Activated T-helper 17 cell treated with anti-CD3 and anti-CD28 coated beads, Interleukin-2, amount 50 U/mL, for 72 hours (primary cell): ENCODE data around the gene C2orf68. TPM values are rescaled to one million over a fixed set of nuclear protein-coding genes. Genes with fewer than 3 reads are reported as not detected.
"Not testable (repeated sequence)": the region's sequence is repeated elsewhere in the genome, so short reads cannot be mapped to it uniquely, and the experiment has no call there.

Experiments
- ATAC-seq: fragments of 150-1000 bp; cut with Tn5 transposase; replicated peaks from 2 replicates; pipeline ENCODE4 v1.10.0; 2021; ENCODE audit warnings: mild to moderate bottlenecking, moderate library complexity
- H3K27ac Mint-ChIP-seq: one replicate; pipeline ENCODE4 v1.8.0; 2022; ENCODE audit warnings: mixed read lengths
- H3K27me3 Mint-ChIP-seq: one replicate; pipeline ENCODE4 v1.8.0; 2022; ENCODE audit warnings: mixed read lengths
- H3K36me3 Mint-ChIP-seq: one replicate; pipeline ENCODE4 v1.8.0; 2022; ENCODE audit warnings: low read depth, mild to moderate bottlenecking, mixed read lengths
- H3K4me1 Mint-ChIP-seq: one replicate; pipeline ENCODE4 v1.8.0; 2022; ENCODE audit warnings: mixed read lengths
- H3K4me3 Mint-ChIP-seq: one replicate; pipeline ENCODE4 v1.8.0; 2022; ENCODE audit warnings: mild to moderate bottlenecking, mixed read lengths
- H3K9me3 Mint-ChIP-seq: one replicate; pipeline ENCODE4 v1.8.0; 2022; ENCODE audit warnings: mixed read lengths
- total RNA-seq, 2 donors: library from RNA; stranded (reverse); gene quantifications; one replicate each; pipeline ENCODE4 v1.2.3, GENCODE V29; 2022

C2orf68 gene
- total RNA-seq, 2 donors from 2014 or later, result 21.6 to 32.5 TPM

DNA sequence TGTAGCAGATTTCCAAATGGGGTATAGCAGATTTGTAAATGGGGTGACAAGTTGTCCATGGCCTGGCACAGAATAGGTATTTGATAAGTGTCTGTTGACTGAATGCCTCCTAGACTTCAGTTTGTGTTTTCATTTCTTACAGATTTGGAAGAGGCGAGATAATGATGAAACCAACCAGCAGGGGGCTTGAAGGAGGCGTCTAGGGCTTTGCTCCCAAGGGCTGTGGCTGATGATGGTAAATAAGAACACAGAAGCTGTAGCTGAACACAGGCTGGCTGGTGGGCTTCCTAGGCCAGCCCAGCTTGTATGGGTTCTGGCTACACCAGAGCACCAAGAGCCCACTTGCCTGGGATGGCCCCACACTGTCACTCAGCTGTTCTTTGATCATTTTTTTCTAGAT is 36.8 kb upstream of the C2orf68 start:
- peaks cover 96% of the 10 kb centered on the region for H3K36me3 Mint-ChIP-seq
- no peak overlapping the region for H3K4me3 Mint-ChIP-seq
- H3K27ac Mint-ChIP-seq, result peak overlapping the region; percentile 68
- ATAC-seq, result no peak
- no peaks in the 10 kb centered on the region for H3K4me1 Mint-ChIP-seq
- no peaks in the 10 kb centered on the region for H3K9me3 Mint-ChIP-seq
- no peaks in the 10 kb centered on the region for H3K27me3 Mint-ChIP-seq

DNA sequence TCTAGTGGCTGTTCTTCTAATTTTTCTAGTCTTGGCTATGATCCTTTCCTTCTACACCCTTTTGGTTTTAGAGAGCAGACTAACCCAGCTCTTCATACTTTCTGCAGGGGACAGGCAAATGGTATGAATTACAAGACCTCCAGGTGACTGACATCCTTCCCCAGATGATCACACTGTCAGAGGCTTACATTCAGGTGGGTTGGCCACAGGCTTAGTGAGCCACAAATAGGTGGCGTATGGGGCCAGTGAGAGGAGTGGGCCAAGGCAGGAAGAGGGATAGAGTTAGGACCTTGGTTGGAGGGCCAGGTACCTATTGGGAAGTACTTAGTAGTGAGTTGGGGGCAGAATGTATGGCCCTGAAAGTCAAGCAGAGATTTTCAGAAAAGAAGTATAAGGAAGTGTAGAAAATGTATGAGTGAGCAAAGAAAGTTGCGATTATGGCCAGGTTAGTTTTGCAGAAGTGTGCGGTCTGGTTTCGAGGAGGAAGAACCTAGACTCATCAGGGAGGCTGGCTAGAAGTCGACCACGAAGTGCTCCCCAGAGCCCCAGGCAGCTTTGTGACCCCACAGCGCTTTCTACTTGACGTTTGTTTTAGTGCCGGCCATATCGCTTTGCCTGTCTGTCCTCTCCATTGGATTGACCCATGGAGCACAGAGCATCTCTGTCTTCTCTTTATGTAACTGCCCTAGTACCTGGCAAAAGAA is 36.1 kb upstream of the C2orf68 start:
- Mint-ChIP-seq H3K4me3 (no peak overlapping the region), H3K9me3 (no peaks in the 10 kb centered on the region), H3K36me3 (peaks cover 97% of the 10 kb centered on the region), H3K27ac (peak overlapping the region; percentile 68), H3K27me3 (no peaks in the 10 kb centered on the region), H3K4me1 (no peaks in the 10 kb centered on the region)
- ATAC-seq, result no peak

DNA sequence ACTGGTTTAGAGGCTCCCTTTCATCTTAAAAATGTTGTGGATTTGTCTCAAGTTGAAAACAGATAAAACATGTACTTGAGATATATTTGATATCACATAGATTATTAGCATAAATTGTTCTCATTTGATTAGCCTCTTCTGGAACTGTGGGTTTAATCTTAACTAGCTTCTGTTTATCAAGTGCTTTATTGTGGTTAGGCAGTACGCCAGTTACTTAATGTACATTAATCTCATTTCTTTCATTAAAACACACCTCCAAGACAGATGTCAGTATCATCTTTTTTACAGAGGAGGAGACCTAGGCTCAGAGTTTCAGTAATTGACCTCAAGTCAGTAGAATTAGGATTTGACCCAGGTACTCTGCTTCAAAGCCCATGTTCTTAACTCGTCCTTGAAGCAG is 34.3 kb upstream of the C2orf68 start:
- no peaks in the 10 kb centered on the region for H3K27me3 Mint-ChIP-seq
- H3K36me3 Mint-ChIP-seq, result peaks cover 97% of the 10 kb centered on the region
- H3K9me3 Mint-ChIP-seq, result no peaks in the 10 kb centered on the region
- H3K4me3 Mint-ChIP-seq, result no peak overlapping the region
- H3K27ac Mint-ChIP-seq, result no peak overlapping the region
- peaks cover 4% of the 10 kb centered on the region for H3K4me1 Mint-ChIP-seq
- ATAC-seq, result no peak

DNA sequence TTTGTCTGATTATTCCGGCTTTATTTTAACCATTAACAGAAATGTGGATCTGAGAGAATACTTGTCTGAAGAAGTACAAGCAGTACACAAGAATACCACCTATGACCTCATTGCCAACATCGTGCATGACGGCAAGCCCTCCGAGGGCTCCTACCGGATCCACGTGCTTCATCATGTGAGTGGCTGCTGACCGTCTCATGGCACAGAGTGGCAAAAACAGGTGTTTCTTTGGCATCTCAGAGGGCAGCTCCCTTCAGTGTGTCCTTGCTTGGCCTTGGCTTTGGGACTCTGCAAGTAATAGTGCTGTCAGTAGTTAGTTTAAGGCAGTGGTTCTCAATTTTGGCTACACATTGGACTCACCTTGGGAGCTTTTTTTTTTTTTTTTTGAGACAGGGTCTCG is 33.0 kb upstream of the C2orf68 start:
- Mint-ChIP-seq H3K27me3 (no peaks in the 10 kb centered on the region), H3K4me3 (no peak overlapping the region), H3K9me3 (no peaks in the 10 kb centered on the region), H3K27ac (no peak overlapping the region), H3K4me1 (peaks cover 4% of the 10 kb centered on the region), H3K36me3 (peaks cover 100% of the 10 kb centered on the region)
- ATAC-seq, result no peak

DNA sequence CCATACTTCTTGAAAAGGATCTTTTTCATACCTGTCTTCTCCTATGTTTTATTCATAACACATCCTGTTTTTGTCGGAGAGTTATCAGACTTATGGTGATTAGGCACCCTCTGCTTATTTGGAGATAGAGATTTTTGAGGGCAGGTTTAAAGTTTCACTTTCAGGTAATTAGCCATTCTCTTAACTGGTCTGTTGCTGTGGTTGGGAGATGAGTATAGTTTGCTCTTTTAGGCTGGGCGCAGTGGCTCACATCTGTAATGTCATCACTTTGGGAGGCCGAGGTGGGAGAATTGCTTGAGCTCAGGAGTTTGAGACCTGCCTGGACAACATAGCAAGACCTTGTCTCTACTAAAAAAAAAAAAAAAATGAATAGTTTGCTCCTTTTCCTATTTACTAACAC is 30.9 kb upstream of the C2orf68 start:
- H3K36me3 Mint-ChIP-seq, result peaks cover 100% of the 10 kb centered on the region
- H3K4me1 Mint-ChIP-seq, result peaks cover 4% of the 10 kb centered on the region
- peak overlapping the region; percentile 75 for H3K27ac Mint-ChIP-seq
- H3K9me3 Mint-ChIP-seq, result no peaks in the 10 kb centered on the region
- ATAC-seq, result peak; percentile 98
- peak overlapping the region; percentile 34 for H3K4me3 Mint-ChIP-seq
- no peaks in the 10 kb centered on the region for H3K27me3 Mint-ChIP-seq

DNA sequence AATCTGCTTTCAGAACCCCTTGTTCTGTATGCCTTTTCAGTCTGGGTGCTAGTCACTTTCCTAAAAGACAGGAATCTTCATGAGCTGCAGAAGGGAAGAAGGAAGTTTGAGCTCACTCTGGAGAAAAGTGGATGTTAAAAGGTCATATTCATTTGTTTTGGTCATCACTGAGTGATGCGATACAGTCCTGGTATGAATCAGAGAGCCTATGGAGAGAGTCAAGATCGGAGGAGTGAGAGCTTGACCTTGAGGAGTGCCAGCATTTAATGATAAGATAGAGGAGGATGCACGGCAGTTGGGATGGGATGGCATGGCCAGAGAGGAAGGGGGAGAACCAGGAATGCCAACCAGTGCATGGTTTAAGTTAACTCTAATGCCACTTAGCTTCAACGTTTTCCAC is 23.8 kb upstream of the C2orf68 start:
- Mint-ChIP-seq H3K27me3 (no peaks in the 10 kb centered on the region), H3K36me3 (peaks cover 100% of the 10 kb centered on the region), H3K4me1 (peaks cover 6% of the 10 kb centered on the region), H3K9me3 (no peaks in the 10 kb centered on the region), H3K4me3 (no peak overlapping the region), H3K27ac (peak overlapping the region; percentile 3)
- ATAC-seq, result no peak

DNA sequence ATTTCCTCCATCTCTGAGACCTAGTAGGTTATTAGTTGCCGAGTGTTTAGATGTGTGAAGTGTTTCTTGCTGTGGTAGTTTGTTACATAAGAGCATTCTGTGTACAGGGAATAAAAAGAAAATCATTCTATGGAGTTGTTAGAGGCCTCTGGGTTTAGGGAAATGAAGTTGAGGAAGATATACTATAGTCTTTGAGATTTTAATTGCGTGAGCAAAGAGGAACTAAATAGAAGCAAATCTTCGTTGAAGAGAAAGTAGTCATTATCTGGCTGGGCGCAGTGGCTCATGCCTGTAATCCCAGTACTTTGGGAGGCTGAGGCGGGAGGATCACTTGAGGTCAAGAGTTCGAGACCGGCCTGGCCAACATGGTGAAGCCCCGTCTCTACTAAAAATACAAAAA is 23.1 kb upstream of the C2orf68 start:
- peaks cover 6% of the 10 kb centered on the region for H3K4me1 Mint-ChIP-seq
- H3K9me3 Mint-ChIP-seq, result no peaks in the 10 kb centered on the region
- no peak for ATAC-seq
- H3K27me3 Mint-ChIP-seq, result no peaks in the 10 kb centered on the region
- peaks cover 100% of the 10 kb centered on the region for H3K36me3 Mint-ChIP-seq
- peak overlapping the region; percentile 0 for H3K27ac Mint-ChIP-seq
- H3K4me3 Mint-ChIP-seq, result no peak overlapping the region

DNA sequence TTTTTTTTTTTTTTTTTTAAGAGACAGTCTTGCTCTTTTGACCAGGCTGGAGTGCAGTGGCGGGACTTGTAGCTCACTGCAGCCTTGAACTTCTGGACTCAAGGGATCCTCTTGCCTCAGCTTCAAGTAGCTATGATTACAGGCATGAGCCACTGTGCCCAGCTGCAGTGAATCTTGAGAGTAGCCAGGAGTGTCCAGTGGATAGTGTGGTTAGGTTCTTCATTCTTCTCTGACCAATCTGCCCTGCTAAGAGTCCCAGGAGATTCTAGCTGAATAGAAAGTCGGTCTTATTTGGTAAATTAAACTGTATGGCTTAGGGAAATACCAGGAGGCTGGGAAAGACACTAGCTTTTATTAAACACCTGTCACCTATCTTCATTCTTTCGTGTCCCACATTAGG is 19.4 kb upstream of the C2orf68 start:
- no peak for ATAC-seq
- Mint-ChIP-seq H3K4me1 (no peaks in the 10 kb centered on the region), H3K4me3 (no peak overlapping the region), H3K9me3 (no peaks in the 10 kb centered on the region), H3K36me3 (peaks cover 100% of the 10 kb centered on the region), H3K27ac (no peak overlapping the region), H3K27me3 (no peaks in the 10 kb centered on the region)

DNA sequence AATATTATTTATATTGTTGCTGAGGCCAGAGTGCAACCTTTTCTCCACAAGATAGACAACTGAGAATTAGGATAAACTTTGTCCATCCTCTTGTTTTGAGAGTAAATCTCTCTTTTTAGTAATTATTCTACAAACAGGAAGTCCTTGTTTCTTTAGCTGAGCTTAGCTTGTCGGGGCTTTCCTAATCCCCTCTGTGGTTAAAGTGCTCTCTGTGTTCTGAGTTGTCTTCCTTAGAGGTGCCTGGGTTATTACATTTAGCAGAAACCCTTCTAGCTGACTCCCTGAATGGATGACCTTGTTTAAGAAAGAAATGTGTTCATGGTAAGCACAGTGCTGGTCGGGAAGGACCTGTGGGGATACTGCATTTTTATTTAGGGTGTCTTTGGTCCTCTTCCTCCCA is 16.8 kb upstream of the C2orf68 start:
- Mint-ChIP-seq H3K27ac (peak overlapping the region; percentile 72), H3K27me3 (no peaks in the 10 kb centered on the region), H3K4me3 (peak overlapping the region; percentile 6), H3K9me3 (no peaks in the 10 kb centered on the region), H3K36me3 (peaks cover 100% of the 10 kb centered on the region), H3K4me1 (no peaks in the 10 kb centered on the region)
- ATAC-seq, result peak; percentile 84

DNA sequence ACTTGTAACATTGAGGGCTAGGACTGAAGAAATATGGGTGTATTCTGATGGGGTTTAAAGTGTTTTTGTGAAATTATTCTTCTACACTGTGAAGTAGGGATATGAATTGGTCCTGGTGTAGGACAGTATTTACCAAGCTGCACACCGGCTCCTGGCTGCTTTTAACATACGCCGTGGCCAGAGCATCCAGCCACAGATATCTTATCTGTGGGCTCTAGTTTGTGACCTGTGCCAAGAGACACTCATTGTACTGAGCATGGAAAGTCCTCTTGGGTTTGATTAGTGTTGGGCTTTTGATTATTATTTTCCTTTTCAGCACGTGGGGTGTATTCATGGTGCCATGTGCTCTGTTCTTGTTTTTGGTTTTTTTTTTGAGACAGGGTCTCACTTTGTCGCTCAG is 12.1 kb upstream of the C2orf68 start:
- H3K27me3 Mint-ChIP-seq, result no peaks in the 10 kb centered on the region
- no peak overlapping the region for H3K4me3 Mint-ChIP-seq

DNA sequence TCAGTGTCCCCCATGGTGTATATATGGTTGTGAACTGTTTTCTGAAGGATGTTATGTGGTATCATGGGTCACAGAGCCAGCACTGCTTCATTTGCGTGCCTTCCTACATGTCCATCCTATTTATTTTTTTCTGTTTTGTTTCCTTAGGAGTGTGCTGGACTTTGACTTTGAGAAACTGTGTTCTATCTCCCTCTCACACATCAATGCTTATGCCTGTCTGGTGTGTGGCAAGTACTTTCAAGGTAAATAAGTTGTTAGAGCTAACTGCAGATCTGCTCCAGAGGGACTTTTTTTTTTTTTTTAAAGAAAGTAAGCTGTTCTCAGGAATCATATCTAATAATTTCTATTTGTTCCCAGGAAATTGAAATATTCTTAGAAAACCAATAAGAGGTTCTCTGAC is 9.5 kb upstream of the C2orf68 start:
- H3K27me3 Mint-ChIP-seq, result no peaks in the 10 kb centered on the region
- no peaks in the 10 kb centered on the region for H3K9me3 Mint-ChIP-seq
- no peak overlapping the region for H3K4me3 Mint-ChIP-seq
- no peak overlapping the region for H3K27ac Mint-ChIP-seq
- H3K36me3 Mint-ChIP-seq, result peaks cover 85% of the 10 kb centered on the region
- peaks cover 9% of the 10 kb centered on the region for H3K4me1 Mint-ChIP-seq
- ATAC-seq, result no peak

More for the DNA sequence above, 12.1 kb upstream of the C2orf68 start:
- H3K36me3 Mint-ChIP-seq, result peaks cover 95% of the 10 kb centered on the region
- H3K9me3 Mint-ChIP-seq, result no peaks in the 10 kb centered on the region
- peaks cover 7% of the 10 kb centered on the region for H3K4me1 Mint-ChIP-seq
- no peak overlapping the region for H3K27ac Mint-ChIP-seq
- ATAC-seq, result no peak

DNA sequence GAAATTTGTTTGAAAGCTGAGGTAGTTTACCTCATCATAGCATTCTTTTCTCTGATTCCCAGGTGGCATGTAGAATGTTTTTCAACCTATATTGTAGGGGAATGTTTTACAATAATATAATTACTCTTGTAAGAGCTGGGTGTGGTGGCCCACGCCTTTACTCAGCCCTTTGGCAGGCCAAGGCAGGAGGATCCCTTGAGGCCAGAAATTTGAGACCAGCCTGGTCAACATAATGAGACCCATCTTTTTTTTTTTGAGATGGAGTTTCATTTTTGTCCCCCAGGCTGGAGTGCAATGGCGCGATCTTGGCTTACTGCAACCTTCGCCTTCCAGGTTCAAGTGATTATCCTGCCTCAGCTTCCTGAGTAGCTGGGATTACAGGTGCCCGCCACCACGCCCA is 7.8 kb upstream of the C2orf68 start:
- no peak overlapping the region for H3K27ac Mint-ChIP-seq
- ATAC-seq, result no peak
- peaks cover 73% of the 10 kb centered on the region for H3K36me3 Mint-ChIP-seq
- H3K4me1 Mint-ChIP-seq, result peaks cover 9% of the 10 kb centered on the region
- H3K27me3 Mint-ChIP-seq, result no peaks in the 10 kb centered on the region
- no peak overlapping the region for H3K4me3 Mint-ChIP-seq
- H3K9me3 Mint-ChIP-seq, result no peaks in the 10 kb centered on the region

DNA sequence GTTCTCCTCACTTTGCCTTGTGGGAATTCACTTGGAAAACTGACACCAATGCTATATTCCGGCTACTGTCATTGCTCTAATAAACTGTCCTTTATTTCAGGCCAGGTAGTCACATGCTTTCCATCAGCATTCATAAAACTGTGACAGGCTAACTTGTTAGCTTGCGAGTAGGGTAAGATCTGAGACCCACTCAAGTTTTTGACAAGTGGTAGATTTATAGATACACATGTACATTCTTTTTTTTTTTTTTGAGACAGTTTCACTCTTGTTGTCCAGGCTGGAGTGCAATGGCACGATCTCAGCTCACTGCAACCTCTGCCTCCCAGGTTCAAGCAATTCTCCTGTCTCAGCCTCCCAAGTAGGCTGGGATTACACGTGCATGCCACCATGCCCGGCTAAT is 5.9 kb upstream of the C2orf68 start:
- H3K9me3 Mint-ChIP-seq, H3K27me3 Mint-ChIP-seq, H3K4me1 Mint-ChIP-seq, ATAC-seq: not testable (repeated sequence)
- peak overlapping the region; percentile 96 for H3K27ac Mint-ChIP-seq
- H3K36me3 Mint-ChIP-seq, result peaks cover 54% of the 10 kb centered on the region
- H3K4me3 Mint-ChIP-seq, result peak overlapping the region; percentile 95

DNA sequence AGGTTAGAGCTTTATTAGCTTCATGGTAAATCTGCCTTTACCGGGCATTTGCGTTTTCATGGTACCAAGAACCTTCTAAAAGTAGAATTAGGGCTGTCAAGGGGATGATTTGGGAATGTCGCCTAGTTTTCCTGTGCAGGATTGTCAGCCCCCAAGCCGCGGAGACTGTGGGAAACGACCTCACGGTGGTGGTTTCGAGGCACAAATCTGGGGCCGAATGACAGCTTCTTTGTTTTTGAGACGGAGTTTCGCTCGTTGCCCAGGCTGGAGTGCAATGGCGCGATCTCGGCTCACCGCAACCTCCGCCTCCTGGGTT is 3.5 kb upstream of the C2orf68 start:
- ATAC-seq, result no peak
- Mint-ChIP-seq H3K9me3 (no peaks in the 10 kb centered on the region), H3K4me1 (peaks cover 5% of the 10 kb centered on the region), H3K27me3 (no peaks in the 10 kb centered on the region), H3K36me3 (peaks cover 32% of the 10 kb centered on the region), H3K27ac (no peak overlapping the region), H3K4me3 (peak overlapping the region; percentile 95)

DNA sequence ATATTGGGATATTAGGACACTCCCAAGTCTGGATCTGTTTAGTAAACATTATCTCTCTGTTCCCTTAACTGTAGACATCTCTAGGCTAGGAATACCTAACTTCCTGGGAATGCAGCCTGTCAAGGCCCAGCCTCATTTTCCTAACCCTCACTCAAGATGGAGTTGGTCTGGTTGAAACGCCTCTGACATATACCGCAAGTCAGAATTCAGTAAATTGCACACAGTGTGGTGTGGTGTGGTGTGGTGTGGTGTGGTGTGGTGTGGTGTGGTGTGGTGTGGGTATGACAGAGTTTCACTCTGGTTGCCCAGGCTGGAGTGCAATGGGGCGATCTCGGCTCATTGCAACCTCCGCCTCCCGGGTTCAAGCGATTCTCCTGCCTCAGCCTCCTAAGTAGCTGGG is 2.9 kb upstream of the C2orf68 start:
- peak overlapping the region; percentile 95 for H3K4me3 Mint-ChIP-seq
- not testable (repeated sequence) for H3K4me1 Mint-ChIP-seq, H3K27me3 Mint-ChIP-seq, H3K9me3 Mint-ChIP-seq, H3K27ac Mint-ChIP-seq, ATAC-seq
- peaks cover 36% of the 10 kb centered on the region for H3K36me3 Mint-ChIP-seq
